Astrocyte (in vitro differentiated cells and primary cell): ENCODE data around the gene SMAD3. TPM values are rescaled to one million over a fixed set of nuclear protein-coding genes. Genes with fewer than 3 reads are reported as not detected.

Experiments
- DNase-seq: peaks from one replicate; pipeline ENCODE4 v3.0.0-alpha.2; 2010; ENCODE audit warnings: low read depth
- FAIRE-seq: peaks from 2 replicates; lab custom pipeline; 2011; peaks lifted over from hg19 to GRCh38; lab: Jason Lieb, UNC
- H2AFZ ChIP-seq: 2 replicates; pipeline ENCODE4 v1.6.0; 2012; ENCODE audit warnings: low read depth, low read length, inconsistent platforms
- H3K27ac ChIP-seq: 2 replicates; pipeline ENCODE4 v1.5.1; 2011; ENCODE audit warnings: low read depth, low read length, inconsistent platforms
- H3K27me3 ChIP-seq: 2 replicates; pipeline ENCODE4 v1.6.0; 2011; ENCODE audit warnings: low read length, inconsistent platforms; ENCODE audit not compliant: insufficient read depth
- H3K36me3 ChIP-seq: 2 replicates; pipeline ENCODE4 v1.5.1; 2011; ENCODE audit warnings: low read length, inconsistent platforms; ENCODE audit not compliant: insufficient read depth
- H3K4me1 ChIP-seq: 2 replicates; pipeline ENCODE4 v1.5.1; 2011; ENCODE audit warnings: low read length, inconsistent platforms; ENCODE audit not compliant: insufficient read depth
- H3K4me2 ChIP-seq: 2 replicates; pipeline ENCODE4 v1.6.0; 2012; ENCODE audit warnings: low read length, inconsistent platforms
- H3K4me3 ChIP-seq: 2 replicates; pipeline ENCODE4 v1.5.1; 2011; ENCODE audit warnings: low read depth, mild to moderate bottlenecking, low read length, inconsistent platforms; ENCODE audit not compliant: insufficient read depth
- H3K79me2 ChIP-seq: 2 replicates; pipeline ENCODE4 v1.6.0; 2012; ENCODE audit warnings: mild to moderate bottlenecking, low read length, inconsistent platforms; ENCODE audit not compliant: insufficient read depth
- H3K9ac ChIP-seq: 2 replicates; pipeline ENCODE4 v1.6.0; 2012; ENCODE audit warnings: mild to moderate bottlenecking, low read length, inconsistent platforms
- H3K9me3 ChIP-seq: 2 replicates; pipeline ENCODE4 v1.5.1; 2012; ENCODE audit warnings: low read depth, mild to moderate bottlenecking, low read length, inconsistent platforms; ENCODE audit not compliant: insufficient read depth
- H4K20me1 ChIP-seq: 2 replicates; pipeline ENCODE4 v1.6.0; 2012; ENCODE audit warnings: low read length, inconsistent platforms; ENCODE audit not compliant: insufficient read depth
- H3K27ac Mint-ChIP-seq: one replicate; pipeline ENCODE4 v1.8.0; 2021; ENCODE audit warnings: mild to moderate bottlenecking, mixed read lengths; ENCODE audit not compliant: unreplicated experiment
- H3K27me3 Mint-ChIP-seq: one replicate; pipeline ENCODE4 v1.8.0; 2021; ENCODE audit warnings: low read depth, mixed read lengths; ENCODE audit not compliant: unreplicated experiment
- H3K36me3 Mint-ChIP-seq: one replicate; pipeline ENCODE4 v1.8.0; 2021; ENCODE audit warnings: low read depth, mixed read lengths; ENCODE audit not compliant: unreplicated experiment
- H3K4me1 Mint-ChIP-seq: one replicate; pipeline ENCODE4 v1.8.0; 2021; ENCODE audit warnings: low read depth, mixed read lengths; ENCODE audit not compliant: unreplicated experiment
- H3K4me3 Mint-ChIP-seq: one replicate; pipeline ENCODE4 v1.8.0; 2021; ENCODE audit warnings: mild to moderate bottlenecking, moderate library complexity, mixed read lengths; ENCODE audit not compliant: unreplicated experiment
- H3K9me3 Mint-ChIP-seq: one replicate; pipeline ENCODE4 v1.8.0; 2021; ENCODE audit warnings: mild to moderate bottlenecking, mixed read lengths; ENCODE audit not compliant: unreplicated experiment
- CTCF ChIP-seq: IDR thresholded peaks from 2 replicates; pipeline ENCODE4 v1.5.1; 2011; ENCODE audit warnings: low read depth, mild to moderate bottlenecking, inconsistent platforms, low read length, moderate library complexity; ENCODE audit not compliant: insufficient read depth
- EZH2 ChIP-seq: IDR thresholded peaks from 2 replicates; pipeline ENCODE4 v1.6.1; 2012; ENCODE audit warnings: mild to moderate bottlenecking, low read length, inconsistent platforms; ENCODE audit not compliant: insufficient read depth
- total RNA-seq: library from RNA; stranded (reverse); gene quantifications from 2 replicates; pipeline ENCODE4 v1.2.1, GENCODE V29; 2021

SMAD3 gene
- total RNA-seq, 1 donor from 2014 or later = 78.0 TPM

GRCh38 chr15:67114846-67115585 is 49.6 kb downstream of the SMAD3 start:
- H3K27ac Mint-ChIP-seq = no peak overlapping the region
- H3K4me2 ChIP-seq = no peak overlapping the region
- peaks cover 10% of the 10 kb centered on the region for H3K9me3 Mint-ChIP-seq
- peaks cover 92% of the 10 kb centered on the region for H3K79me2 ChIP-seq
- no peak overlapping the region for H2AFZ ChIP-seq
- no peak overlapping the region for H3K4me3 ChIP-seq
- H3K9me3 ChIP-seq = no peaks in the 10 kb centered on the region
- H3K9ac ChIP-seq = no peak overlapping the region
- no peaks in the 10 kb centered on the region for H3K36me3 ChIP-seq
- H3K4me1 ChIP-seq = peaks cover 35% of the 10 kb centered on the region
- H3K27me3 Mint-ChIP-seq = no peaks in the 10 kb centered on the region
- H3K27me3 ChIP-seq = no peaks in the 10 kb centered on the region
- H3K4me3 Mint-ChIP-seq = no peak overlapping the region
- H3K27ac ChIP-seq = no peak overlapping the region
- DNase-seq (no peak), FAIRE-seq (no peak)
- peaks cover 50% of the 10 kb centered on the region for H3K4me1 Mint-ChIP-seq
- peaks cover 30% of the 10 kb centered on the region for H3K36me3 Mint-ChIP-seq
- no peaks in the 10 kb centered on the region for H4K20me1 ChIP-seq
- TF ChIP-seq EZH2 = no peak
- TF ChIP-seq CTCF = no peak

- Histone ChIP-seq H4K20me1 (no peaks in the 10 kb centered on the region), H3K4me2 (no peak overlapping the region), H3K9ac (no peak overlapping the region), H3K9me3 (no peaks in the 10 kb centered on the region), H3K27ac (no peak overlapping the region), H3K79me2 (peaks cover 91% of the 10 kb centered on the region), H3K4me1 (peaks cover 35% of the 10 kb centered on the region), H3K36me3 (no peaks in the 10 kb centered on the region), H3K27me3 (no peaks in the 10 kb centered on the region), H3K4me3 (no peak overlapping the region), H2AFZ (no peak overlapping the region)
- peaks cover 10% of the 10 kb centered on the region for H3K9me3 Mint-ChIP-seq
- H3K4me1 Mint-ChIP-seq = peaks cover 50% of the 10 kb centered on the region
- no peak overlapping the region for H3K4me3 Mint-ChIP-seq
- peaks cover 30% of the 10 kb centered on the region for H3K36me3 Mint-ChIP-seq
- no peak overlapping the region for H3K27ac Mint-ChIP-seq
- no peaks in the 10 kb centered on the region for H3K27me3 Mint-ChIP-seq
- DNase-seq = no peak
- no peak for TF ChIP-seq CTCF
- TF ChIP-seq EZH2 = no peak
- FAIRE-seq = no peak
These were observed 50.2 kb downstream of the SMAD3 start for GRCh38 chr15:67115586-67115969.

- Histone ChIP-seq H3K4me3 (no peak overlapping the region), H3K4me1 (peaks cover 45% of the 10 kb centered on the region), H3K4me2 (no peak overlapping the region), H2AFZ (no peak overlapping the region), H3K9me3 (no peaks in the 10 kb centered on the region), H3K27me3 (no peaks in the 10 kb centered on the region), H3K79me2 (peaks cover 83% of the 10 kb centered on the region), H3K27ac (no peak overlapping the region), H4K20me1 (no peaks in the 10 kb centered on the region), H3K9ac (no peak overlapping the region), H3K36me3 (no peaks in the 10 kb centered on the region)
- TF ChIP-seq CTCF (no peak), EZH2 (no peak)
- Mint-ChIP-seq H3K4me3 (peak overlapping the region; percentile 6), H3K27me3 (no peaks in the 10 kb centered on the region), H3K36me3 (peaks cover 25% of the 10 kb centered on the region), H3K9me3 (peaks cover 8% of the 10 kb centered on the region), H3K4me1 (peaks cover 54% of the 10 kb centered on the region), H3K27ac (peak overlapping the region; percentile 53)
- FAIRE-seq = no peak
- no peak for DNase-seq
These were observed 51.3 kb downstream of the SMAD3 start for GRCh38 chr15:67116742-67117141.
